ENCODE measurements around the gene SLC44A5.
"Not testable (repeated sequence)": the region's sequence is repeated elsewhere in the genome, so short reads cannot be mapped to it uniquely, and the experiment has no call there.

Gene SLC44A5

GRCh38 chr1:75611014-75611413 is at the start of gene SLC44A5:
TSS of gene SLC44A5 (minus strand) at chr1:75611114. CDS start at chr1:75541447, 69,667 bp downstream.
- no peaks in the 10 kb centered on the region for H3K36me3 ChIP-seq (ENCODE audit: control insufficient read depth, insufficient read depth, low read length)
- no peak within 1 kb of the TSS for H3K4me3 ChIP-seq (ENCODE audit: low read length)
- no peaks in the 10 kb centered on the region for H3K9me3 ChIP-seq (ENCODE audit: control insufficient read depth, insufficient read depth, low read length)
- no peak within 1 kb of the TSS for H3K27ac ChIP-seq (ENCODE audit: low read length)
- H3K27me3 ChIP-seq (ENCODE audit: control insufficient read depth, insufficient read depth, low read length), result peaks cover 5% of the 10 kb centered on the region; the same call in 1 of the 2 replicates
- H3K4me1 ChIP-seq (ENCODE audit: control insufficient read depth, insufficient read depth, low read length), result no peaks in the 10 kb centered on the region
- no peak for DNase-seq (ENCODE audit: low read depth, low spot score)
- 100% methylated on average over 1 of the region's 1 CpG for WGBS (ENCODE audit: insufficient coverage, insufficient read length)

- no CpG with 5 or more reads among the region's 1 CpG for WGBS (ENCODE audit: insufficient coverage, insufficient read length)
- no peak for DNase-seq (ENCODE audit: low read depth, low spot score)
- no peaks in the 10 kb centered on the region for H3K27me3 ChIP-seq (ENCODE audit: control insufficient read depth, insufficient read depth, low read length)
- H3K4me1 ChIP-seq (ENCODE audit: control insufficient read depth, insufficient read depth, low read length), result no peaks in the 10 kb centered on the region
- no peaks in the 10 kb centered on the region for H3K36me3 ChIP-seq (ENCODE audit: control insufficient read depth, insufficient read depth, low read length)
- no peaks in the 10 kb centered on the region for H3K9me3 ChIP-seq (ENCODE audit: control insufficient read depth, insufficient read depth, low read length)
- H3K4me3 ChIP-seq (ENCODE audit: low read length), result no peak overlapping the region
- H3K27ac ChIP-seq (ENCODE audit: low read length), result no peak overlapping the region
Observed at GRCh38 chr1:75655931-75656330, 45.0 kb upstream of the SLC44A5 start.

GRCh38 chr1:75647183-75647582 is 36.3 kb upstream of the SLC44A5 start:
- H3K27me3 ChIP-seq (ENCODE audit: control insufficient read depth, insufficient read depth, low read length); DNase-seq (ENCODE audit: low read depth, low spot score); H3K36me3 ChIP-seq (ENCODE audit: control insufficient read depth, insufficient read depth, low read length); H3K4me1 ChIP-seq (ENCODE audit: control insufficient read depth, insufficient read depth, low read length); H3K9me3 ChIP-seq (ENCODE audit: control insufficient read depth, insufficient read depth, low read length); H3K4me3 ChIP-seq (ENCODE audit: low read length); H3K27ac ChIP-seq (ENCODE audit: low read length): not testable (repeated sequence)
- WGBS (ENCODE audit: insufficient coverage, insufficient read length), result no CpG with 5 or more reads among the region's 2 CpGs

- no CpG with 5 or more reads among the region's 4 CpGs for WGBS (ENCODE audit: insufficient coverage, insufficient read length)
- not testable (repeated sequence) for DNase-seq (ENCODE audit: low read depth, low spot score); H3K27me3 ChIP-seq (ENCODE audit: control insufficient read depth, insufficient read depth, low read length); H3K27ac ChIP-seq (ENCODE audit: low read length); H3K36me3 ChIP-seq (ENCODE audit: control insufficient read depth, insufficient read depth, low read length); H3K4me1 ChIP-seq (ENCODE audit: control insufficient read depth, insufficient read depth, low read length); H3K9me3 ChIP-seq (ENCODE audit: control insufficient read depth, insufficient read depth, low read length); H3K4me3 ChIP-seq (ENCODE audit: low read length)
Observed at GRCh38 chr1:75645153-75645552, 34.2 kb upstream of the SLC44A5 start.

- DNase-seq (ENCODE audit: low read depth, low spot score), result no peak
- Histone ChIP-seq H3K27ac (ENCODE audit: low read length) (no peak overlapping the region), H3K4me1 (ENCODE audit: control insufficient read depth, insufficient read depth, low read length) (no peaks in the 10 kb centered on the region), H3K36me3 (ENCODE audit: control insufficient read depth, insufficient read depth, low read length) (no peaks in the 10 kb centered on the region), H3K4me3 (ENCODE audit: low read length) (no peak overlapping the region), H3K9me3 (ENCODE audit: control insufficient read depth, insufficient read depth, low read length) (no peaks in the 10 kb centered on the region), H3K27me3 (ENCODE audit: control insufficient read depth, insufficient read depth, low read length) (no peaks in the 10 kb centered on the region)
- no CpG with 5 or more reads among the region's 1 CpG for WGBS (ENCODE audit: insufficient coverage, insufficient read length)
Observed at GRCh38 chr1:75643460-75643859, 32.5 kb upstream of the SLC44A5 start.

- no peak for DNase-seq (ENCODE audit: low read depth, low spot score)
- no CpG with 5 or more reads among the region's 3 CpGs for WGBS (ENCODE audit: insufficient coverage, insufficient read length)
- no peak overlapping the region for H3K4me3 ChIP-seq (ENCODE audit: low read length)
Observed at GRCh38 chr1:75641325-75641724, 30.4 kb upstream of the SLC44A5 start.

GRCh38 chr1:75640137-75640536 is 29.2 kb upstream of the SLC44A5 start:
- H3K4me1 ChIP-seq (ENCODE audit: control insufficient read depth, insufficient read depth, low read length), result no peaks in the 10 kb centered on the region
- H3K36me3 ChIP-seq (ENCODE audit: control insufficient read depth, insufficient read depth, low read length), result no peaks in the 10 kb centered on the region
- H3K4me3 ChIP-seq (ENCODE audit: low read length), result no peak overlapping the region
- H3K27ac ChIP-seq (ENCODE audit: low read length), result no peak overlapping the region
- no peaks in the 10 kb centered on the region for H3K27me3 ChIP-seq (ENCODE audit: control insufficient read depth, insufficient read depth, low read length)
- no peaks in the 10 kb centered on the region for H3K9me3 ChIP-seq (ENCODE audit: control insufficient read depth, insufficient read depth, low read length)
- DNase-seq (ENCODE audit: low read depth, low spot score), result no peak

More at GRCh38 chr1:75641325-75641724, 30.4 kb upstream of the SLC44A5 start:
- no peaks in the 10 kb centered on the region for H3K27me3 ChIP-seq (ENCODE audit: control insufficient read depth, insufficient read depth, low read length)
- H3K9me3 ChIP-seq (ENCODE audit: control insufficient read depth, insufficient read depth, low read length), result no peaks in the 10 kb centered on the region
- H3K27ac ChIP-seq (ENCODE audit: low read length), result no peak overlapping the region
- no peaks in the 10 kb centered on the region for H3K4me1 ChIP-seq (ENCODE audit: control insufficient read depth, insufficient read depth, low read length)
- H3K36me3 ChIP-seq (ENCODE audit: control insufficient read depth, insufficient read depth, low read length), result no peaks in the 10 kb centered on the region

GRCh38 chr1:75632350-75632949 is 21.5 kb upstream of the SLC44A5 start:
- H3K36me3 ChIP-seq (ENCODE audit: control insufficient read depth, insufficient read depth, low read length), result no peaks in the 10 kb centered on the region
- H3K4me3 ChIP-seq (ENCODE audit: low read length), result no peak overlapping the region
- no CpG with 5 or more reads among the region's 2 CpGs for WGBS (ENCODE audit: insufficient coverage, insufficient read length)
- DNase-seq (ENCODE audit: low read depth, low spot score), result no peak
- H3K27ac ChIP-seq (ENCODE audit: low read length), result no peak overlapping the region
- peaks cover 3% of the 10 kb centered on the region; the same call in 1 of the 2 replicates for H3K4me1 ChIP-seq (ENCODE audit: control insufficient read depth, insufficient read depth, low read length)
- no peaks in the 10 kb centered on the region for H3K27me3 ChIP-seq (ENCODE audit: control insufficient read depth, insufficient read depth, low read length)
- no peaks in the 10 kb centered on the region for H3K9me3 ChIP-seq (ENCODE audit: control insufficient read depth, insufficient read depth, low read length)

- Histone ChIP-seq H3K4me3 (ENCODE audit: low read length) (no peak overlapping the region), H3K4me1 (ENCODE audit: control insufficient read depth, insufficient read depth, low read length) (peaks cover 3% of the 10 kb centered on the region; the same call in 1 of the 2 replicates), H3K27ac (ENCODE audit: low read length) (no peak overlapping the region), H3K9me3 (ENCODE audit: control insufficient read depth, insufficient read depth, low read length) (no peaks in the 10 kb centered on the region), H3K36me3 (ENCODE audit: control insufficient read depth, insufficient read depth, low read length) (no peaks in the 10 kb centered on the region), H3K27me3 (ENCODE audit: control insufficient read depth, insufficient read depth, low read length) (no peaks in the 10 kb centered on the region)
- DNase-seq (ENCODE audit: low read depth, low spot score), result no peak
- WGBS (ENCODE audit: insufficient coverage, insufficient read length), result no CpG with 5 or more reads among the region's 1 CpG
Observed at GRCh38 chr1:75630998-75631397, 20.1 kb upstream of the SLC44A5 start.

GRCh38 chr1:75630004-75630594 is 19.2 kb upstream of the SLC44A5 start:
- no CpG with 5 or more reads among the region's 3 CpGs for WGBS (ENCODE audit: insufficient coverage, insufficient read length)
- no peak for DNase-seq (ENCODE audit: low read depth, low spot score)

GRCh38 chr1:75625795-75626194 is 14.9 kb upstream of the SLC44A5 start:
- no CpG with 5 or more reads among the region's 3 CpGs for WGBS (ENCODE audit: insufficient coverage, insufficient read length)
- Histone ChIP-seq H3K4me3 (ENCODE audit: low read length) (no peak overlapping the region), H3K9me3 (ENCODE audit: control insufficient read depth, insufficient read depth, low read length) (no peaks in the 10 kb centered on the region), H3K27me3 (ENCODE audit: control insufficient read depth, insufficient read depth, low read length) (no peaks in the 10 kb centered on the region), H3K4me1 (ENCODE audit: control insufficient read depth, insufficient read depth, low read length) (peaks cover 3% of the 10 kb centered on the region; the same call in 1 of the 2 replicates), H3K36me3 (ENCODE audit: control insufficient read depth, insufficient read depth, low read length) (no peaks in the 10 kb centered on the region), H3K27ac (ENCODE audit: low read length) (no peak overlapping the region)
- DNase-seq (ENCODE audit: low read depth, low spot score), result no peak

More at GRCh38 chr1:75630004-75630594, 19.2 kb upstream of the SLC44A5 start:
- H3K4me3 ChIP-seq (ENCODE audit: low read length), result no peak overlapping the region
- no peak overlapping the region for H3K27ac ChIP-seq (ENCODE audit: low read length)
- peaks cover 3% of the 10 kb centered on the region; the same call in 1 of the 2 replicates for H3K4me1 ChIP-seq (ENCODE audit: control insufficient read depth, insufficient read depth, low read length)
- no peaks in the 10 kb centered on the region for H3K9me3 ChIP-seq (ENCODE audit: control insufficient read depth, insufficient read depth, low read length)
- no peaks in the 10 kb centered on the region for H3K27me3 ChIP-seq (ENCODE audit: control insufficient read depth, insufficient read depth, low read length)
- no peaks in the 10 kb centered on the region for H3K36me3 ChIP-seq (ENCODE audit: control insufficient read depth, insufficient read depth, low read length)

All from iPS DF 6.9 (cell line).